Heart left ventricle (tissue), 13 donors: Measurements from ENCODE around the gene ARPIN.

Experiments used
- POLR2A ChIP-seq, 2 donors: fragments of 450-650 bp; IDR thresholded peaks; one replicate each; pipeline ENCODE4 v1.6.1; 2017; ENCODE audit warnings: antibody characterized with exemption in 2 of 2, mild to moderate bottlenecking in 2 of 2, moderate library complexity in 2 of 2
- TF ChIP-seq, protein P1 (sequence below), 12 donors: fragments of 200-600 bp; sonication (generic) in 4 of 12; IDR thresholded peaks; one replicate each; pipeline versions ENCODE4 v1.5.0 to v1.8.0; 2018 to 2022; ENCODE audit warnings: antibody characterized with exemption in 12 of 12, mild to moderate bottlenecking in 5 of 12
- donor health status: ischemic (EF 13 %, LVEDD 7.1; RV severe dilation, severe dysfunction).
- donor health status: DM: no; HTN: yes; CAD: no.
- donor health status: DM: no; HTN: no; CAD: no.
- donor health status: ischemic (EF 25% LVEDD 6.9; RV normal size, moderate dysfunction).
- donor health status: ischemic (EF 25% LVEDD 5.7; RV mildly dilated, moderate dysfunction).
- donor health status: ischemic (EF 35%, LVEDD 5.7; RV mildly dilated, moderate dysfunction).
- donor health status: nonischemic (EF 11% LVEDD 7.7; RV severe dilation, severe dysfunction).
- donor health status: DM: yes; HTN: yes; CAD: no.
- donor health status: PGD.
- donor health status: ischemic (EF 29% LVEDD 5.4; RV normal size, mild dysfunction).
- donor health status: nonischemic (EF 23%, LVEDD 6.1; RV moderate dilation, normal function).

DNA sequence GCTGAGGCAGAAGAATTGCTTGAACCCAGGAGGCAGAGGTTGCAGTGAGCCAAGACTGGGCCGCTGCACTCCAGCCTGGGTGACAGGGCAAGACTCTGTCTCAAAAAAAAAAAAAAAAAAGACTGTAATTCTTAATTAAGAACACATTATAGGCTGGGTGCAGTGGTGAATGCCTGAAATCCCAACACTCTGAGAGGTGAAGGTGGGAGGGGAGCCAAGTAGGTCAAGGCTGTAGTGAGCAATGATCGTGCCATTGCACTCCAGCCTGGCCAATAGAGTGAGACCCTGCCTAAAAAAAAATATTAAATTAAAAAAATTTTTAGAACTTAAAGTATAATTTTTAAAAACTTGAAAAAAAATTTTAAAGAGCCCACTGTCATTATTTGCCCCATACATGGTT lies 13.4 kb upstream of the ARPIN start:
- TF ChIP-seq, protein P1, sequence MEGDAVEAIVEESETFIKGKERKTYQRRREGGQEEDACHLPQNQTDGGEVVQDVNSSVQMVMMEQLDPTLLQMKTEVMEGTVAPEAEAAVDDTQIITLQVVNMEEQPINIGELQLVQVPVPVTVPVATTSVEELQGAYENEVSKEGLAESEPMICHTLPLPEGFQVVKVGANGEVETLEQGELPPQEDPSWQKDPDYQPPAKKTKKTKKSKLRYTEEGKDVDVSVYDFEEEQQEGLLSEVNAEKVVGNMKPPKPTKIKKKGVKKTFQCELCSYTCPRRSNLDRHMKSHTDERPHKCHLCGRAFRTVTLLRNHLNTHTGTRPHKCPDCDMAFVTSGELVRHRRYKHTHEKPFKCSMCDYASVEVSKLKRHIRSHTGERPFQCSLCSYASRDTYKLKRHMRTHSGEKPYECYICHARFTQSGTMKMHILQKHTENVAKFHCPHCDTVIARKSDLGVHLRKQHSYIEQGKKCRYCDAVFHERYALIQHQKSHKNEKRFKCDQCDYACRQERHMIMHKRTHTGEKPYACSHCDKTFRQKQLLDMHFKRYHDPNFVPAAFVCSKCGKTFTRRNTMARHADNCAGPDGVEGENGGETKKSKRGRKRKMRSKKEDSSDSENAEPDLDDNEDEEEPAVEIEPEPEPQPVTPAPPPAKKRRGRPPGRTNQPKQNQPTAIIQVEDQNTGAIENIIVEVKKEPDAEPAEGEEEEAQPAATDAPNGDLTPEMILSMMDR (IDR thresholded peaks at IDR 0.05): no peak
- TF ChIP-seq POLR2A (IDR thresholded peaks at IDR 0.05): no peak
